HUES48 (cell line): ENCODE data around the gene DNASE1L3.

Experiments
- H3K27ac ChIP-seq: one replicate; pipeline ENCODE4 v1.7.0; 2013; ENCODE audit warnings: low read depth, low read length, inconsistent platforms
- H3K27me3 ChIP-seq: 2 replicates; pipeline ENCODE4 v1.6.1; 2013; ENCODE audit warnings: mild to moderate bottlenecking, low read length; ENCODE audit not compliant: control insufficient read depth, insufficient read depth
- H3K36me3 ChIP-seq: 2 replicates; pipeline ENCODE4 v1.6.1; 2013; ENCODE audit warnings: low read length; ENCODE audit not compliant: control insufficient read depth, insufficient read depth
- H3K4me1 ChIP-seq: 2 replicates; pipeline ENCODE4 v1.6.1; 2013; ENCODE audit warnings: mild to moderate bottlenecking, low read length; ENCODE audit not compliant: control insufficient read depth, insufficient read depth
- H3K4me3 ChIP-seq: 2 replicates; pipeline ENCODE4 v1.5.1; 2013; ENCODE audit warnings: mild to moderate bottlenecking, low read depth, low read length
- H3K9ac ChIP-seq: 2 replicates; pipeline ENCODE4 v1.6.1; 2013; ENCODE audit warnings: mild to moderate bottlenecking, low read depth, low read length, moderate library complexity
- H3K9me3 ChIP-seq: 2 replicates; pipeline ENCODE4 v1.6.1; 2013; ENCODE audit warnings: low read length; ENCODE audit not compliant: control insufficient read depth, insufficient read depth

Gene DNASE1L3

GRCh38 chr3:58177747-58178527 is 32.8 kb downstream of the DNASE1L3 start:
- Histone ChIP-seq H3K9ac (no peak overlapping the region), H3K4me3 (peak overlapping the region; percentile 60)

GRCh38 chr3:58176827-58177489 is 33.8 kb downstream of the DNASE1L3 start:
- Histone ChIP-seq H3K4me1 (peaks cover 30% of the 10 kb centered on the region), H3K9ac (no peak overlapping the region), H3K36me3 (peaks cover 4% of the 10 kb centered on the region; the same call in 1 of the 2 replicates), H3K9me3 (no peaks in the 10 kb centered on the region), H3K4me3 (no peak overlapping the region; the same call in 1 of the 2 replicates), H3K27ac (no peak overlapping the region), H3K27me3 (peaks cover 8% of the 10 kb centered on the region; the same call in 1 of the 2 replicates)

More at GRCh38 chr3:58177747-58178527, 32.8 kb downstream of the DNASE1L3 start:
- Histone ChIP-seq H3K4me1 (peaks cover 27% of the 10 kb centered on the region), H3K27ac (no peak overlapping the region), H3K9me3 (no peaks in the 10 kb centered on the region), H3K36me3 (no peaks in the 10 kb centered on the region), H3K27me3 (peaks cover 8% of the 10 kb centered on the region; the same call in 1 of the 2 replicates)

DNA sequence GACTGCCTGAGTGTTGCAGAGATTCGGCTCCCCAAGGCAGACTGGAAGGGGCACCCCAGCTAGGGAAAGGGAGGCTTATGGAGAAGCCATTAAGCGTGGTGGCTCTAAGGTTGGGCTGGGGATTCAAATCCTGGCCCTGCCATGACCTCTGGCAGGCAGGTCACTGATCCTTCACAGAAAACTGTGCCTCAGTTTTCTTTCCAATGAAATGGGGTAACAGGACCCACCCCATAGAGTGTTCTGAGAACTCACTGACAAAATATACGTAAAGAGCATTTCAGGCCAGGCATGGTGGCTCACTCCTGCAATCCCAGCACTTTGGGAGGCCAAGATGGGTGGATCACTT is 34.6 kb downstream of the DNASE1L3 start:
- peaks cover 8% of the 10 kb centered on the region; the same call in 1 of the 2 replicates for H3K27me3 ChIP-seq
- H3K9ac ChIP-seq: no peak overlapping the region
- peaks cover 6% of the 10 kb centered on the region for H3K36me3 ChIP-seq
- H3K27ac ChIP-seq: no peak overlapping the region
- H3K4me3 ChIP-seq: no peak overlapping the region
- no peaks in the 10 kb centered on the region for H3K9me3 ChIP-seq
- H3K4me1 ChIP-seq: peaks cover 32% of the 10 kb centered on the region

DNA sequence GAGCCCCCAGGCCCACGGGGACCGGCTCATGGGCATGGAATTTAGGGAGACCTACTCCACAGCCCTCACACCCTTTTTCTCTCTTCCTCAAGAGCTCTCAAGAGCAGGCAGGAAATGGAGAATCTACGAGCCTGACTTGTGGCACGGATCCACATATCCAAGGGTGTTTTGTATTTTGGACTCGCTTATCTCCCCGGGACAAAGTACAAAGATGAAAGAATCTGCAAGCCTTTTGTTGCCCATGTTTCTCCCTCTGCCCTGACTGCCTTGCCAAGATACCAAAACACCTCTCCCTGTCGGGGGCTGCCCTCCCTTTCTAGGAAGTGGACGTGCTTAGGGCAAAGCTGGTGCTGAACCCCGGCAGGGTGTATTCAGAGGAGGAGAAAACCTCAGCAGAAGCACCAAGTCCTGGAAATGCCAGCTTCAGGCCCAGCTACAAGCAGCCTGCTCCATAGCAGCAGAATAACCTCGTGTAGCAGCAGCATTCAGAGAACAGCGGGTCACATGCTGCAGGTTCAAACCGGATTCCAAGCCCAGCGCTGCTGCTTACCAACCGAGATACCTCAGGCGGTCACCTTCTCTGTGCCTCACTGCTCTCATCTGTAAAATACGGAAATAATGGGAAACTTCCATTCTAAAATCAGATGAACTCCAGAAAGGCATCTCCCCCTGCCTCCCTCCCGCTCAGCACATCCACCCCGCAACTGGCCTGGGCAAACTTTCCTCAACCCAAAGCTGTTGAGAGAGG is 35.2 kb downstream of the DNASE1L3 start:
- Histone ChIP-seq H3K9ac (0 out of 2 replicates have a peak overlapping the region, but pooled peaks have one; percentile 32), H3K4me1 (peaks cover 32% of the 10 kb centered on the region), H3K27me3 (peaks cover 8% of the 10 kb centered on the region; the same call in 1 of the 2 replicates), H3K9me3 (no peaks in the 10 kb centered on the region), H3K4me3 (no peak overlapping the region), H3K36me3 (peaks cover 11% of the 10 kb centered on the region), H3K27ac (peak overlapping the region; percentile 79)

- Histone ChIP-seq H3K4me3 (no peak overlapping the region), H3K4me1 (peaks cover 32% of the 10 kb centered on the region), H3K27ac (peak overlapping the region; percentile 79), H3K27me3 (peaks cover 8% of the 10 kb centered on the region; the same call in 1 of the 2 replicates), H3K9me3 (no peaks in the 10 kb centered on the region), H3K9ac (0 out of 2 replicates have a peak overlapping the region, but pooled peaks have one; percentile 32), H3K36me3 (peaks cover 16% of the 10 kb centered on the region)
Observed at GRCh38 chr3:58175187-58175436, 35.7 kb downstream of the DNASE1L3 start.

GRCh38 chr3:58173669-58174398 is 36.9 kb downstream of the DNASE1L3 start:
- Histone ChIP-seq H3K36me3 (peaks cover 29% of the 10 kb centered on the region), H3K4me3 (no peak overlapping the region), H3K9ac (no peak overlapping the region), H3K27ac (peak overlapping the region; percentile 53), H3K4me1 (peaks cover 32% of the 10 kb centered on the region), H3K9me3 (no peaks in the 10 kb centered on the region), H3K27me3 (peaks cover 7% of the 10 kb centered on the region; the same call in 1 of the 2 replicates)

DNA sequence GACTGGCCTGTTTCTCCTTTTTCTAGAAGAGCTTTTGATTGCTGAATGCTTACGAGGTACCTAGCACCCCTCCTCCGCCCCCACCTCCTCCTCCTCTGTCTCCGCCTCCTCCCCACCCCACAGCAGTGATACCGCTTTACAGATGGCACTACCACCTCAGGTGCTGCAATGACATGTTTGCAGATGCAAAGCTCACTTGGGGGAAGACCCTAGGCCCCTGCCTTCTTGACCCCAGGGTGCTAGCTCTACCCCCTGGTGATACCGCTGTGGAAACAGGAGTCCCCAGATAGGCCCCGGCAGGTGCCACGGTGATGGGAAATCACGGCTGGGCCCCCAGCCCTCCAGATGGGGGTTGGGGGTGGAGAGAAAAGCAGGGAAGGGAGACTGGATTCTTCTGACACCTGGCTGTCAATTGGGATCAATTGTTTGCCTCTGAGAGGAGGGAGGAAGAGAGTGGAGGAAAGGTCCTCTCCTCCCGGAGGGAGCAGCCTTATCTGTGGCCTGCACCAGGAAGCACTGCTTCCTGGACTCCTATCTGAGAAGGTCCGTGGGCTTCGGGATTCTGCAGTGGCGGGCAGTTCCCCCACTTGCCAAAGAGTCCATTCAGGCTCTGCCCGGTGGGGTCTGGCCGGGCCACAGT is 37.6 kb downstream of the DNASE1L3 start:
- Histone ChIP-seq H3K9ac (no peak overlapping the region), H3K27me3 (peaks cover under 1% of the 10 kb centered on the region; the same call in 1 of the 2 replicates), H3K4me3 (no peak overlapping the region), H3K27ac (peak overlapping the region; percentile 53), H3K9me3 (no peaks in the 10 kb centered on the region), H3K4me1 (peaks cover 32% of the 10 kb centered on the region), H3K36me3 (peaks cover 36% of the 10 kb centered on the region)

GRCh38 chr3:58171126-58171525 is 39.6 kb downstream of the DNASE1L3 start:
- Histone ChIP-seq H3K9me3 (no peaks in the 10 kb centered on the region), H3K4me1 (peaks cover 32% of the 10 kb centered on the region), H3K4me3 (no peak overlapping the region), H3K27ac (no peak overlapping the region), H3K36me3 (peaks cover 45% of the 10 kb centered on the region), H3K27me3 (no peaks in the 10 kb centered on the region), H3K9ac (no peak overlapping the region)

- no peak overlapping the region for H3K9ac ChIP-seq
- H3K4me1 ChIP-seq: peaks cover 25% of the 10 kb centered on the region
- H3K4me3 ChIP-seq: no peak overlapping the region
- H3K27ac ChIP-seq: no peak overlapping the region
- peaks cover 50% of the 10 kb centered on the region for H3K36me3 ChIP-seq
- H3K9me3 ChIP-seq: no peaks in the 10 kb centered on the region
- no peaks in the 10 kb centered on the region for H3K27me3 ChIP-seq
Observed at GRCh38 chr3:58170376-58170775, 40.4 kb downstream of the DNASE1L3 start.

GRCh38 chr3:58169371-58169770 is 41.4 kb downstream of the DNASE1L3 start:
- no peaks in the 10 kb centered on the region for H3K9me3 ChIP-seq
- H3K4me3 ChIP-seq: no peak overlapping the region
- no peak overlapping the region for H3K9ac ChIP-seq
- no peak overlapping the region for H3K27ac ChIP-seq
- peaks cover 24% of the 10 kb centered on the region for H3K4me1 ChIP-seq
- no peaks in the 10 kb centered on the region for H3K27me3 ChIP-seq
- H3K36me3 ChIP-seq: peaks cover 60% of the 10 kb centered on the region
